IMR-90 (cell line): ENCODE data around the gene BORA. TPM values are rescaled to one million over a fixed set of nuclear protein-coding genes. Genes with fewer than 3 reads are reported as not detected.

ENCODE experiments used
- ATAC-seq: fragments of 200-7000 bp; cut with Tn5 transposase; 2 replicates; pipeline ENCODE4 v1.9.1; 2020; ENCODE audit warnings: low read depth, mild to moderate bottlenecking, moderate library complexity
- BruUV-seq: library from RNA; stranded (reverse); fragments of 400-500 nt; replicated peaks from 2 replicates; lab custom pipeline; 2021; lab: Mats Ljungman, UMichigan
- CTCF ChIA-PET: fragments of 300-600 bp; formaldehyde crosslinking; extraction: SDS; loops from one replicate; lab custom pipeline; 2021; ENCODE audit warnings: antibody characterized with exemption; lab: Yijun Ruan, JAX
- POLR2A ChIA-PET: fragments of 300-600 bp; sonication (Branson Sonifier 250); formaldehyde crosslinking; loops from one replicate; lab custom pipeline; 2022; ENCODE audit warnings: antibody characterized with exemption; ENCODE audit not compliant: unreplicated experiment; lab: Charles Lee
- DNase-seq: peaks from one replicate; pipeline ENCODE4 v3.0.0; 2013
- H2AFZ ChIP-seq: replicated peaks from 2 replicates; pipeline ENCODE3; 2013; ENCODE audit warnings: low read length, mild to moderate bottlenecking; ENCODE audit not compliant: poor library complexity
- H2AK5ac ChIP-seq: 2 replicates; pipeline ENCODE4 v1.6.1; 2013; ENCODE audit warnings: low read depth, low read length, inconsistent platforms
- H2AK9ac ChIP-seq: replicated peaks from 2 replicates; pipeline ENCODE3; 2013; ENCODE audit warnings: mild to moderate bottlenecking, low read depth, low read length, moderate library complexity; ENCODE audit not compliant: poor library complexity
- H2BK120ac ChIP-seq: 2 replicates; pipeline ENCODE4 v1.6.1; 2013; ENCODE audit warnings: low read depth, low read length, inconsistent platforms
- H2BK15ac ChIP-seq: 3 replicates; pipeline ENCODE4 v1.6.1; 2013; ENCODE audit warnings: low read depth, low read length, inconsistent platforms
- H2BK20ac ChIP-seq: 2 replicates; pipeline ENCODE4 v1.6.1; 2013; ENCODE audit warnings: low read depth, mild to moderate bottlenecking, inconsistent platforms, low read length, moderate library complexity
- H2BK5ac ChIP-seq: 2 replicates; pipeline ENCODE4 v1.6.1; 2013; ENCODE audit warnings: mild to moderate bottlenecking, low read depth, low read length, inconsistent platforms; ENCODE audit not compliant: poor library complexity, severe bottlenecking
- H3K14ac ChIP-seq: replicated peaks from 2 replicates; pipeline ENCODE4 v1.6.1; 2013; ENCODE audit warnings: low read depth, low read length, inconsistent platforms
- H3K18ac ChIP-seq: 2 replicates; pipeline ENCODE4 v1.6.1; 2013; ENCODE audit warnings: low read depth, low read length, control low read depth
- H3K23ac ChIP-seq: 2 replicates; pipeline ENCODE4 v1.6.1; 2013; ENCODE audit warnings: low read depth, low read length, inconsistent platforms
- H3K27ac ChIP-seq: 2 replicates; pipeline ENCODE4 v1.5.1; 2013; ENCODE audit warnings: mild to moderate bottlenecking, control low read depth, low read length; ENCODE audit not compliant: insufficient read depth
- H3K27me3 ChIP-seq: 2 replicates; pipeline ENCODE4 v1.6.1; 2013; ENCODE audit warnings: low read length; ENCODE audit not compliant: control insufficient read depth, insufficient read depth
- H3K36me3 ChIP-seq: 2 replicates; pipeline ENCODE4 v1.6.1; 2013; ENCODE audit warnings: low read length, mixed read lengths; ENCODE audit not compliant: control insufficient read depth, insufficient read depth
- H3K4ac ChIP-seq: 2 replicates; pipeline ENCODE4 v1.6.1; 2013; ENCODE audit warnings: low read depth, low read length, inconsistent platforms
- H3K4me1 ChIP-seq: 2 replicates; pipeline ENCODE4 v1.6.1; 2013; ENCODE audit warnings: low read length, mixed read lengths; ENCODE audit not compliant: control insufficient read depth, insufficient read depth
- H3K4me2 ChIP-seq: 2 replicates; pipeline ENCODE4 v1.6.1; 2013; ENCODE audit warnings: low read depth, mild to moderate bottlenecking, control low read depth, low read length, moderate library complexity
- H3K4me3 ChIP-seq: 2 replicates; pipeline ENCODE4 v1.5.1; 2013; ENCODE audit warnings: low read depth, mild to moderate bottlenecking, control low read depth, low read length, moderate library complexity; ENCODE audit not compliant: insufficient read depth
- H3K56ac ChIP-seq: 2 replicates; pipeline ENCODE4 v1.6.1; 2013; ENCODE audit warnings: low read length, inconsistent platforms; ENCODE audit not compliant: insufficient read depth; ENCODE audit errors: extremely low read depth
- H3K79me1 ChIP-seq, 2 experiments: 2 replicates each; pipeline ENCODE4 v1.6.1; 2013; ENCODE audit warnings: low read length in 2 of 2, inconsistent platforms in 1 of 2, low read depth in 1 of 2
- H3K9ac ChIP-seq: 2 replicates; pipeline ENCODE4 v1.6.1; 2013; ENCODE audit warnings: low read depth, low read length, control low read depth
- H3K9me1 ChIP-seq: 2 replicates; pipeline ENCODE4 v1.6.1; 2013; ENCODE audit warnings: low read length, inconsistent platforms; ENCODE audit not compliant: insufficient read depth
- H3K9me3 ChIP-seq: 2 replicates; pipeline ENCODE4 v1.6.1; 2013; ENCODE audit warnings: low read length; ENCODE audit not compliant: control insufficient read depth, insufficient read depth
- H4K20me1 ChIP-seq: 2 replicates; pipeline ENCODE4 v1.6.1; 2013; ENCODE audit warnings: low read length, inconsistent platforms; ENCODE audit not compliant: insufficient read depth
- H4K5ac ChIP-seq: 2 replicates; pipeline ENCODE4 v1.6.1; 2013; ENCODE audit warnings: mild to moderate bottlenecking, low read depth, low read length, control low read depth
- H4K8ac ChIP-seq, 2 experiments: 2 replicates each; pipeline ENCODE4 v1.6.1; 2013; ENCODE audit warnings: low read depth in 2 of 2, low read length in 2 of 2, control low read depth in 1 of 2, inconsistent platforms in 1 of 2
- H4K91ac ChIP-seq: 2 replicates; pipeline ENCODE4 v1.6.1; 2013; ENCODE audit warnings: low read depth, low read length, inconsistent platforms; ENCODE audit not compliant: insufficient read depth
- BHLHE40 ChIP-seq: fragments of 150-350 bp; IDR thresholded peaks from 2 replicates; pipeline ENCODE4 v1.6.1; 2016; ENCODE audit warnings: mild to moderate bottlenecking, low read depth, low read length
- CEBPB ChIP-seq: IDR thresholded peaks from 2 replicates; pipeline ENCODE4 v1.6.1; 2012; ENCODE audit warnings: low read depth, low read length, improper control_type of control experiment
- CTCF ChIP-seq: conservative IDR thresholded peaks from 2 replicates; pipeline ENCODE4 v1.5.1; 2012; ENCODE audit warnings: mild to moderate bottlenecking, low read depth, low read length, improper control_type of control experiment
- ELK1 ChIP-seq: fragments of 150-350 bp; IDR thresholded peaks from 2 replicates; pipeline ENCODE4 v1.6.1; 2016; ENCODE audit warnings: low read depth, mild to moderate bottlenecking, low read length, moderate library complexity, borderline replicate concordance
- MAFK ChIP-seq: IDR thresholded peaks from 2 replicates; pipeline ENCODE4 v1.6.1; 2012; ENCODE audit warnings: low read depth, low read length, improper control_type of control experiment
- MAZ ChIP-seq: IDR thresholded peaks from 2 replicates; pipeline ENCODE4 v1.6.1; 2012; ENCODE audit warnings: low read depth, mild to moderate bottlenecking, low read length, improper control_type of control experiment, moderate library complexity, borderline replicate concordance
- POLR2A ChIP-seq: IDR thresholded peaks from 2 replicates; pipeline ENCODE4 v1.6.1; 2012; ENCODE audit warnings: mild to moderate bottlenecking, low read depth, low read length
- RAD21 ChIP-seq: IDR thresholded peaks from 2 replicates; pipeline ENCODE4 v1.6.1; 2012; ENCODE audit warnings: low read length, improper control_type of control experiment
- RCOR1 ChIP-seq: IDR thresholded peaks from 2 replicates; pipeline ENCODE4 v1.6.1; 2012; ENCODE audit warnings: mild to moderate bottlenecking, low read length, improper control_type of control experiment; ENCODE audit not compliant: insufficient replicate concordance
- SMC3 ChIP-seq: fragments of 150-350 bp; IDR thresholded peaks from 2 replicates; pipeline ENCODE4 v1.6.1; 2016; ENCODE audit warnings: low read depth, mild to moderate bottlenecking, antibody characterized with exemption, low read length, moderate library complexity
- USF2 ChIP-seq: fragments of 150-350 bp; IDR thresholded peaks from 2 replicates; pipeline ENCODE4 v1.6.1; 2017; ENCODE audit warnings: mild to moderate bottlenecking, antibody characterized with exemption, low read length, low read depth
- WGBS, 2 experiments: methylation state at CpG; one replicate each; pipeline versions ENCODE4 v1.1.5 to v1.1.7; 2013; ENCODE audit warnings: missing lambda C conversion rate in 2 of 2; ENCODE audit not compliant: insufficient read length in 1 of 2; ENCODE audit errors: extremely low coverage in 2 of 2; 5-methylcytosine and 5-hydroxymethylcytosine counted together
- dilution Hi-C: fragments of 300-500 bp; cut with HindIII; formaldehyde crosslinking; loops from one replicate; pipeline ENCODE4 v1.14.3; 2018; ENCODE audit warnings: low sequenced_read_pairs; ENCODE audit not compliant: unreplicated experiment
- in situ Hi-C: fragments of 300-500 bp; cut with MboI; formaldehyde crosslinking; loops from 3 replicates; pipeline ENCODE4 v1.14.3; 2019; ENCODE audit warnings: low sequenced_read_pairs, inconsistent platforms, mixed read lengths
- intact Hi-C: fragments of 100-400 bp; cut with micrococcal nuclease; formaldehyde crosslinking; loops from 2 replicates; pipeline ENCODE4 v1.10.0; 2022
- polyA plus RNA-seq, 3 experiments: library from polyadenylated mRNA; depleted of rRNA; stranded (reverse); fragments of >200 nt; gene quantifications; 2 replicates each; pipeline ENCODE4 v1.2.3, GENCODE V29; 2012; ENCODE audit warnings: low replicate concordance in 1 of 3
- total RNA-seq: library from RNA; depleted of rRNA; stranded (reverse); fragments of >200 nt; gene quantifications from 2 replicates; pipeline ENCODE4 v1.2.3, GENCODE V29; 2012

Gene BORA
- total and polyA plus RNA-seq, 2 of the 4 experiments (the other 2 are of a cell fraction): 4.0 to 12.2 TPM

- TF ChIP-seq USF2: peak; percentile 19; the same call in 1 of the 2 replicates
- TF ChIP-seq RCOR1: no peak
Measured at GRCh38 chr13:72727417-72728289, at the start of gene BORA, which contains the start of gene MZT1 (continued).

GRCh38 chr13:72678312-72678711, 49.4 kb upstream of the BORA start:
- ATAC-seq: no peak
- H2AK5ac ChIP-seq: no peak overlapping the region
- H2AFZ ChIP-seq: no peak overlapping the region
- no peaks in the 10 kb centered on the region for H4K20me1 ChIP-seq
- no peak overlapping the region for H2BK120ac ChIP-seq
- H3K27ac ChIP-seq: no peak overlapping the region
- H3K9me1 ChIP-seq: no peaks in the 10 kb centered on the region
- no peak overlapping the region for H3K14ac ChIP-seq
- H4K91ac ChIP-seq: no peak overlapping the region
- intact Hi-C loops (no loop called here), dilution Hi-C loops (no loop called here), in situ Hi-C loops (loop anchor here (25.0 kb wide), 1 partner anchor 1716 kb away; no protein-coding TSS in a partner anchor)
- no peak overlapping the region for H4K8ac ChIP-seq
- no peak overlapping the region for H3K9ac ChIP-seq
- H2BK5ac ChIP-seq: no peak overlapping the region
- no peaks in the 10 kb centered on the region for H3K9me3 ChIP-seq
- no peak overlapping the region for H4K5ac ChIP-seq
- BruUV-seq: no TSS peak
- WGBS, 2 experiments: no CpG with 5 or more reads among the region's 1 CpG
- no peak overlapping the region for H2BK15ac ChIP-seq
- DNase-seq: no peak
- no peaks in the 10 kb centered on the region for H3K79me1 ChIP-seq
- H2BK20ac ChIP-seq: no peak overlapping the region
- no peak overlapping the region for H3K23ac ChIP-seq
- POLR2A ChIA-PET: no interaction called here
- no peak overlapping the region for H3K18ac ChIP-seq
- no peak overlapping the region for H2AK9ac ChIP-seq
- no peaks in the 10 kb centered on the region for H3K36me3 ChIP-seq
- no peak overlapping the region for H3K4ac ChIP-seq
- no peak overlapping the region for H3K56ac ChIP-seq
- CTCF ChIA-PET: no interaction called here
- H3K4me1 ChIP-seq: no peaks in the 10 kb centered on the region
- H3K27me3 ChIP-seq: no peaks in the 10 kb centered on the region
- no peak overlapping the region for H3K4me2 ChIP-seq
- no peak overlapping the region for H3K4me3 ChIP-seq
- TF ChIP-seq ELK1: no peak
- no peak for TF ChIP-seq MAZ
- TF ChIP-seq SMC3: no peak
- no peak for TF ChIP-seq BHLHE40
- TF ChIP-seq CEBPB: no peak
- no peak for TF ChIP-seq POLR2A
- TF ChIP-seq CTCF: no peak
- no peak for TF ChIP-seq USF2
- no peak for TF ChIP-seq MAFK
- no peak for TF ChIP-seq RAD21
